Loucy (cell line): ENCODE data around the gene ATXN7L1.

Experiments
- EZH2phosphoT487 ChIP-seq: fragments of 200-600 bp; IDR thresholded peaks from 2 replicates; pipeline ENCODE4 v1.6.1; 2018; ENCODE audit warnings: antibody characterized with exemption, mild to moderate bottlenecking, moderate library complexity, borderline replicate concordance
- TF ChIP-seq, protein P1 (sequence below): fragments of 200-600 bp; sonication (generic); conservative IDR thresholded peaks from 2 replicates; pipeline ENCODE4 v1.5.1; 2014; ENCODE audit warnings: mild to moderate bottlenecking, antibody characterized with exemption, low read length

DNA sequence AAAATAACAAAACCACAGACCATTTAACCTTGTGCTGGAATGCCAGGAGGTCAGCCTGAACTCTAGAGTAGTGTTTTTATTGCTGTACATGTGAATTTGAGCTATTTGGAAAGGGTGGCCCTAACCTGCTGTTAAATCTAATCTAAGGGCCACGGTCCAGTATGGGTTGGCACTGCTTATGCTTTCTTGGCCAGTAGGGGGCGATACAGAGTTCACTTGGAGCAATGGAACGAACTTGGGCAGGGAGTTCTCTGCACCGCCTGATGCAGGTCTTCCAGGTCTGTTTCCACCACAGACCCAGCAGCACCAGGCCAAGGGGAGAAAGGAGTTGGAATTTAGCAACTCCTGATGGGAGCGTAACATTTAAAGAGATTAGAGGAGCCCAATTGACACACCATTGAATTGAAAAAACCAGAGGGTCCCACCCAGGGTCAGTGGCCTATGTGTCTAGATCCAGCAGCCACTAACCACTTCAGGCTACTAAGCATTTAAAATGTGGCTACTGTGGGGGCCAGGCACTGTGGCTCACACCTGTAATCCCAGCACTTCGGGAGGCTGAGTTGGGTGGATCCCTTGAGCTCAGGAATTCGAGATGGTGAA is 219.4 kb downstream of the ATXN7L1 start:
- TF ChIP-seq, protein P1, sequence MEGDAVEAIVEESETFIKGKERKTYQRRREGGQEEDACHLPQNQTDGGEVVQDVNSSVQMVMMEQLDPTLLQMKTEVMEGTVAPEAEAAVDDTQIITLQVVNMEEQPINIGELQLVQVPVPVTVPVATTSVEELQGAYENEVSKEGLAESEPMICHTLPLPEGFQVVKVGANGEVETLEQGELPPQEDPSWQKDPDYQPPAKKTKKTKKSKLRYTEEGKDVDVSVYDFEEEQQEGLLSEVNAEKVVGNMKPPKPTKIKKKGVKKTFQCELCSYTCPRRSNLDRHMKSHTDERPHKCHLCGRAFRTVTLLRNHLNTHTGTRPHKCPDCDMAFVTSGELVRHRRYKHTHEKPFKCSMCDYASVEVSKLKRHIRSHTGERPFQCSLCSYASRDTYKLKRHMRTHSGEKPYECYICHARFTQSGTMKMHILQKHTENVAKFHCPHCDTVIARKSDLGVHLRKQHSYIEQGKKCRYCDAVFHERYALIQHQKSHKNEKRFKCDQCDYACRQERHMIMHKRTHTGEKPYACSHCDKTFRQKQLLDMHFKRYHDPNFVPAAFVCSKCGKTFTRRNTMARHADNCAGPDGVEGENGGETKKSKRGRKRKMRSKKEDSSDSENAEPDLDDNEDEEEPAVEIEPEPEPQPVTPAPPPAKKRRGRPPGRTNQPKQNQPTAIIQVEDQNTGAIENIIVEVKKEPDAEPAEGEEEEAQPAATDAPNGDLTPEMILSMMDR, result peak; percentile 88
- no peak for TF ChIP-seq EZH2phosphoT487
